GM06990 (cell line): ENCODE results near the gene KERA.

ENCODE experiments used
- DNase-seq: peaks from one replicate; pipeline ENCODE4 v3.0.0-alpha.2; 2011; ENCODE audit not compliant: insufficient read length; ENCODE audit errors: extremely low read depth
- H3K27me3 ChIP-seq: replicated peaks from 2 replicates; pipeline ENCODE4 v1.6.0; 2011; ENCODE audit warnings: low read length; ENCODE audit not compliant: control insufficient read depth, insufficient read depth
- H3K36me3 ChIP-seq: 2 replicates; pipeline ENCODE4 v1.5.1; 2011; ENCODE audit warnings: low read length; ENCODE audit not compliant: control insufficient read depth, insufficient read depth
- H3K4me3 ChIP-seq: replicated peaks from 2 replicates; pipeline ENCODE4 v1.5.1; 2011; ENCODE audit warnings: low read depth, mild to moderate bottlenecking, control low read depth, low read length
- TF ChIP-seq, protein P1 (sequence below): IDR thresholded peaks from 2 replicates; pipeline ENCODE4 v1.5.1; 2011; ENCODE audit warnings: low read length, control low read depth, mild to moderate bottlenecking, inconsistent platforms; ENCODE audit not compliant: insufficient read depth, poor library complexity, severe bottlenecking

Gene KERA

DNA sequence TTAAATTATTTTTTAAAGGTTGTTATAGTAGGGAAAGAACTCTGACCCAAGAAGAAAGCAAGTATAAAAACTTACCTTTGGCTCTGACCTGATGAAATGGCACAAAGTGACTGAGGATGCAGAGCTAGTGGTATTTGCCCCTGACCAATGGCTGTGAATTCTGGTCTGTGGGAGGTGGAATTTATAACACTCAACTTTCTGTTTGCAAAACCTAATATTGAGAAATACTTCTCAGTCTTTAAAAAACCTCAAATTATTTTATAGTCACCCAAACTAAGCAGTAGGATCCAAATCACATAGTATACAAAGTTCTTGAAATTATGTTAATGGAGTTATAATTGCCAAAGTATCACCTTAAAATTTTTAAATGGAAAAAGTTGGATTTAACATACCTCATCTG is 53.0 kb downstream of the KERA start, which contains the start of gene EPYC:
Gene EPYC (minus strand): TSS at position 101 of the 400 bp plus-strand sequence. CDS start 2,407 bp downstream, outside the sequence.
- TF ChIP-seq, protein P1, sequence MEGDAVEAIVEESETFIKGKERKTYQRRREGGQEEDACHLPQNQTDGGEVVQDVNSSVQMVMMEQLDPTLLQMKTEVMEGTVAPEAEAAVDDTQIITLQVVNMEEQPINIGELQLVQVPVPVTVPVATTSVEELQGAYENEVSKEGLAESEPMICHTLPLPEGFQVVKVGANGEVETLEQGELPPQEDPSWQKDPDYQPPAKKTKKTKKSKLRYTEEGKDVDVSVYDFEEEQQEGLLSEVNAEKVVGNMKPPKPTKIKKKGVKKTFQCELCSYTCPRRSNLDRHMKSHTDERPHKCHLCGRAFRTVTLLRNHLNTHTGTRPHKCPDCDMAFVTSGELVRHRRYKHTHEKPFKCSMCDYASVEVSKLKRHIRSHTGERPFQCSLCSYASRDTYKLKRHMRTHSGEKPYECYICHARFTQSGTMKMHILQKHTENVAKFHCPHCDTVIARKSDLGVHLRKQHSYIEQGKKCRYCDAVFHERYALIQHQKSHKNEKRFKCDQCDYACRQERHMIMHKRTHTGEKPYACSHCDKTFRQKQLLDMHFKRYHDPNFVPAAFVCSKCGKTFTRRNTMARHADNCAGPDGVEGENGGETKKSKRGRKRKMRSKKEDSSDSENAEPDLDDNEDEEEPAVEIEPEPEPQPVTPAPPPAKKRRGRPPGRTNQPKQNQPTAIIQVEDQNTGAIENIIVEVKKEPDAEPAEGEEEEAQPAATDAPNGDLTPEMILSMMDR = no peak
- no peaks in the 10 kb centered on the region for H3K27me3 ChIP-seq

DNA sequence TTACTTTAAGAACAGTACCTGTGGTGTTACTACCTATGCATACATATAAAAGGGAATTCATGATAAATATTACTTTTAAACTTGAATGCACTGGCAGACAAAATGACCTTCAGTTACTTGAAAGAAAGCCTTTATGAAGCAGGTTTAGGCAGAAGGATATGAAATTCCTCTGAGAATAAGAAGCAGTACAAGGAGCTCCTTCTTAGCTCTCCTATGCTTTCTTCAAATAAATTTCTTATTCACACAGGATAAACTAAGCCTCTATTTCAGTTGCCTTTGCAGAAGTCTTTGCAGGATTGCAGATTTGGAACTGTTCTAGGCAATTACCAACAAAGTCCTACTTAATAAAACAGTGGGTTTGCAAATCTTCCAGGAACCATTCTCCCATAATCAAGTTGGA is 54.1 kb downstream of the KERA start:
- TF ChIP-seq, protein P1 = no peak
- DNase-seq = no peak
- Histone ChIP-seq H3K36me3 (no peaks in the 10 kb centered on the region), H3K4me3 (no peak overlapping the region), H3K27me3 (no peaks in the 10 kb centered on the region)

More for the DNA sequence above, 53.0 kb downstream of the KERA start, which contains the start of gene EPYC:
- no peak within 1 kb of the TSS for H3K4me3 ChIP-seq
- no peaks in the 10 kb centered on the region for H3K36me3 ChIP-seq
- no peak for DNase-seq

DNA sequence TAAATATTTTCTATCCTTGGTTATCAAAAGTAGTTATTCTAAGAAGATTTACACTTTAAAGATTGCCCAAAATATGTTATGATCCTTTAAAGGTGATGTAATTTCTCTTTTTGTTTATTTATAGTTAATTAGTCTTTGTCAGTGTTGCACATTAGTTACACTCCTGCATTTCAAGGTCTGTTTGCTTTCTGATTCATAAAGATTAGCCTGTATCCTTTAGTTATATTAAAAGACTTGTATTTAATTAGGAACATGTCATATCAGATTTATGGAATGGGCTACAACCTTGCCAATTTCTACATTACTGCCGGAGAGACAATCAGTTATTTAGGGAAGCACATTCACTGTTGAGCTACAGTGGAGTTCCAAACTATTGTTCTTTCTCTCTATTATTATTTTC is 56.5 kb downstream of the KERA start:
- Histone ChIP-seq H3K36me3 (no peaks in the 10 kb centered on the region), H3K27me3 (no peaks in the 10 kb centered on the region), H3K4me3 (no peak overlapping the region)
- TF ChIP-seq, protein P1 = no peak
- DNase-seq = no peak
